IMR-90 (cell line): ENCODE data around the gene PRDM10.

Experiments
- CEBPB ChIP-seq: IDR thresholded peaks from 2 replicates; pipeline ENCODE4 v1.6.1; 2012; ENCODE audit warnings: low read depth, low read length, improper control_type of control experiment
- CTCF ChIP-seq: conservative IDR thresholded peaks from 2 replicates; pipeline ENCODE4 v1.5.1; 2012; ENCODE audit warnings: mild to moderate bottlenecking, low read depth, low read length, improper control_type of control experiment
- ELK1 ChIP-seq: fragments of 150-350 bp; IDR thresholded peaks from 2 replicates; pipeline ENCODE4 v1.6.1; 2016; ENCODE audit warnings: low read depth, mild to moderate bottlenecking, low read length, moderate library complexity, borderline replicate concordance
- MXI1 ChIP-seq: IDR thresholded peaks from 2 replicates; pipeline ENCODE4 v1.6.1; 2012; ENCODE audit warnings: low read depth, mild to moderate bottlenecking, low read length, moderate library complexity, borderline replicate concordance
- POLR2A ChIP-seq: IDR thresholded peaks from 2 replicates; pipeline ENCODE4 v1.6.1; 2012; ENCODE audit warnings: mild to moderate bottlenecking, low read depth, low read length
- RAD21 ChIP-seq: IDR thresholded peaks from 2 replicates; pipeline ENCODE4 v1.6.1; 2012; ENCODE audit warnings: low read length, improper control_type of control experiment

GRCh38 chr11:129884581-129884980 is 118.1 kb downstream of the PRDM10 start:
- TF ChIP-seq CTCF (no peak), CEBPB (no peak), ELK1 (no peak), MXI1 (no peak), RAD21 (no peak), POLR2A (no peak)
